Spleen (tissue), 7 donors: Measurements from ENCODE around the gene ELP5.

Experiments used
- CTCF ChIP-seq, 11 experiments: fragments of 200-600 bp in 7 of 11; fragments of 450-650 bp in 4 of 11; sonication (generic) in 4 of 11; IDR thresholded peaks in 8 of 11; conservative IDR thresholded peaks in 3 of 11; 1 replicate in 7 of 11; 2 replicates in 4 of 11; pipeline versions ENCODE4 v1.4.0 to v1.8.0; 2016 to 2021; ENCODE audit warnings: antibody characterized with exemption in 11 of 11, inconsistent platforms in 4 of 11, mild to moderate bottlenecking in 1 of 11
- POLR2A ChIP-seq, 3 donors: fragments of 450-650 bp; IDR thresholded peaks; one replicate each; pipeline ENCODE4 v1.5.1; 2017; ENCODE audit warnings: antibody characterized with exemption in 3 of 3, mild to moderate bottlenecking in 1 of 3
- donor health status: DM: no; HTN: no; CAD: no; lungs with moderate emphysema.
- donor health status: DM: no; HTN: no; CAD: no.
- donor health status: DM: no; HTN: no; CAD: no.

- TF ChIP-seq CTCF (IDR thresholded peaks at IDR 0.05 in 8 of 11, conservative IDR thresholded peaks at IDR 0.05 in 3 of 11): no peak
- no peak for TF ChIP-seq POLR2A (IDR thresholded peaks at IDR 0.05)
Measured at GRCh38 chr17:7304179-7304578, 52.2 kb downstream of the ELP5 start.
